Measurements from ENCODE around the gene SLC6A6.
"Not testable (repeated sequence)": the region's sequence is repeated elsewhere in the genome, so short reads cannot be mapped to it uniquely, and the experiment has no call there.

SLC6A6 gene

DNA sequence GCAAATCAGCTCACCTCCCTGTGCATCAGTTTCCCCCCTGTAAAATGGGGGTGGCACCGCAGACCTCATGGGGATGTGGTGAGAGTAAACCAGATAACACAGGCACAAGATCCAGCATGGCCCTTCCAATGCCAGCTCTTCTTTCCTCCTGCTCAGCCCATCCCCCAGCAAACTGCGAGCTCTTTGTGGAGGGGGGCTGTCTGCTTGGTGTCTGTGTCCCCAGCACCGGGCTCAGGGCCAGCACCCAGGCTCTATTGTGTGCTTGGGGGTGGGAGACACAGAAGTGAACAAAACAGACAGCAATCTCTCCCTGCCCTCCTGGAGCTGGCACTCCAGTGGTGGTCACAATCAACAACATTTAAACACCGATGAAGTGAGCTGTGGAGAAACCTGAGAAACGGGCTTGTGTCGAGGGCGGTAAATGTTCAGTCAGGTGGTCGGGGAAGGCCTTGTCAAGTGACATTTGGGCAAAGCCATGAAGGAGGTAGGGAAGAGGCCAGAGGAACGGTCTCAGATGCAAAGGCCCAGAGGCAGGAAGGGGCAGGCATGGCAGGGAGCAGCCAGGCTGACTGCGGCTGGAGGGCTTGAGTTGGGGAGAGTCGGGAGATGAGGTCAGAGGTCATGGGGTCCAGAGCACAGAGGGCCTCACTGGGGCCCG, 109.3 kb downstream of the SLC6A6 start:
- no peak for DNase-seq

- DNase-seq: no peak
Measured at GRCh38 chr3:14512281-14512941, 110.0 kb downstream of the SLC6A6 start.

DNA sequence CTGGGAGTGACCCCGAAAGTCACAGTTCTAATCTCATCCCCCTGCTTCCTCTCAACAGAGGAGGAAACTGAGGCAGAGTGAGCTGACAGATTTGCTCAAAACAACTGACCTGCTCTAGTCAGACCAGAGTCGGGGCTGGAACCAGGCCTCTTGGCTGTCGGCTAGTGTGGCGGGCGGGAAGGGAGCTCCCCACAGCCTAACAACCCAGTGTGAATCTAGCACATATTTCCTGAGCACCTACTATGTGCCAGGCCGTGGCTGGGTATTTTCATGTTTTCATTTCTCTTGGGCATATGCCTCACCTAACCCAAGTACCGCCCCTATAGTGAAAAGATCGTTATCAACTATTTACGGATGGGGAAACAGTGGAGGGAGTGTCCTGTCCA, 110.5 kb downstream of the SLC6A6 start:
- DNase-seq: no peak

- no peak for DNase-seq
Measured at GRCh38 chr3:14513566-14514322, 111.3 kb downstream of the SLC6A6 start.

DNA sequence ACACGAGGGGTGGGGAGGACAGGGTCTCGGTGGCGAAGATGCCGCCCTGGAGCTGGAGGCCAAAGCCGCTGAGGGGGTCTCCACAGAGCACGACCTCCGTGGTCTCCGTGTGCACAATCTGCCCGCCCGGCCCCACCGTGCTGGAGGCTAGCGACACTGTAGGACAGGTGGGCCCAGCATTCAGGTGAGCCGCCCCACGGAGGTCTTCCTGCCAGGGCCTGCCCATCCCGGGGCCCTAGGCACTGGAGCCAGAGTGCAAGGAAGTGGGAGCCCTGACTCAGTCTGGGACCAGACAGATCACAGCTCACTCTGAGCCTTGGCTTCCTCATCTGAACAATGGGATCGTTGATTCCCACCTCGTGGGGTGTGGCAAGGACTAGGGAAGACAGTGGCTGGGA, 111.9 kb downstream of the SLC6A6 start:
- DNase-seq: no peak

GRCh38 chr3:14515526-14515925, 113.1 kb downstream of the SLC6A6 start:
- not testable (repeated sequence) for DNase-seq

- DNase-seq: no peak
Measured at GRCh38 chr3:14516738-14517345, 114.4 kb downstream of the SLC6A6 start.

DNA sequence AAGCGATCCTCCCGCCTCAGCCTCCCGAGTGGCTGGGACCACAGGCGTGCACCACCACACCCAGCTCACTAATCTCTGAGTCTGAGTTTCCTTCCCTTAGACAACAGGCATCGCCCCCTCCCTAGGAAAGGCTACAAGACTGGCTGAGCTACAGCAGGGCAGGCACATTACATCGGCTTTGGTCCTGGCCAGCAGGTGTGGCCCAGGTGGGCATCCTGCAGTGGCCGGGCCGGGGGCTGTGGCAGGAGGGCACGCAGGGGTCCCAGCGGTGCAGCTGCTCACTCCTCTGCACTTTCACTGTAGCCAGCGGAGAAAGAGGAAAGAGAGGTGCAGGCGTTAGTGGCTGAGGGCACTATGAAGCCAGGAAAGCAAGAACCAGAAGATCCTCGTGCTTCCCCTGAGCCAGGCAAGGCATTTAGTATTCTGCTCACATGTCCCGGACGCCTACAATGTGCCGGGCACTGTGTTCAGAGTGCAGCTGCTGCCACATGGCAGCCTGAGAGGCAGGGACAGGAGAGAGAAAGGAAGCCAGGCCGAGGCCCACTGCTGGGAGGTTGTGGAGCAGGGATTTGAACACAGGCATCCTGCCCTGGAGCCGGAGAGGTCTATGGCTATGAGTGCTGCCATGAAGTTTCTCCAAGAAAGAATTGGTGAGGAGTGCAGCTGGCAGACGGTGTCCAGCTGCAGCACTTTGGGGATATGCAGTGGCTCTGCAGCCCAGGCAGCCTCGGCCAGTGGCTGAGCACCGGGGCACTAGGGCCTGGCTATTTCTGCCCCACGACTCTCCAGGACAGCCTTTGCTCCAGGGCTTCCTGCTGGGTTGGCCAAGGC, 115.4 kb downstream of the SLC6A6 start:
- no peak for DNase-seq

- DNase-seq: no peak
Measured at GRCh38 chr3:14518432-14518802, 116.0 kb downstream of the SLC6A6 start.

GRCh38 chr3:14518893-14519292, 116.5 kb downstream of the SLC6A6 start:
- DNase-seq: no peak

DNA sequence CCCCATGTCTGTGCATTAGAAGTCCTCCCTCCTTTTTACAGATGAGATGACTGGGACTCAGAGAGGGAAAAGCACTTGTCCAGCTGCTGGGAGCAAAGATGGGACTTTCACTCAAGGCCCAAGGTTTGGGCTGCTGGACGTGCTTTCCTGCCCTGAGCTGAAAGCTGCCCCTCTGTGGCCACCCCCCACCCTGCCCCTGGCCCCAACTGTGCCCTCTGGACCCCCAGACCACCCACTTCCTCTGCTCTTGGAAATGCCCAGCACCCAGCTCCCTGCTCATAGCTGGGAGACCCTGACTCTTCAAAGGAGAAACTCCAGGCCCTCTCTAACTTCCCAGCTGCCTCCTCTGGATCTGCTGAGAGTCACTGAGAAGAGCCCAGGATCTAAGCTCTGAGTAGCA, 117.0 kb downstream of the SLC6A6 start:
- no peak for DNase-seq

DNA sequence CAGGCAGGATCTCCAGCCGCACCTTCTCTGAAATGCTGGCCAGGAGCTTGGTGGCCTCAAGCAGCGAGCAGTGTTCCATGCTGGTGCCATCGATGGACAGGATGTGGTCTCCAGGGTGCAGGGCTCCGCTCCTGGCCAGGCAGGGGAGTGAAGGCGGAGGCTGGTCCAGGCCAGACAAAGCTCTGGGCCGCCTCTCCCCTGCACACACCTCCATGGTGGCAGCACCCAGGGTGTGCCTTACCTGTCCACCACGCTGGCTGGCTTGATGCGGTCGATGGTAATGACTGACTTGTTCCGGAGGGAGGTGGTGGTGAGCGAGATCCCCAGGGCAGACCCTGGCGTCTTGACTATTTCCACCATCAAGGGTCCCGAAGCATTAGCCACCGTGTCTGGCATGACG, 117.7 kb downstream of the SLC6A6 start:
- DNase-seq: no peak

DNA sequence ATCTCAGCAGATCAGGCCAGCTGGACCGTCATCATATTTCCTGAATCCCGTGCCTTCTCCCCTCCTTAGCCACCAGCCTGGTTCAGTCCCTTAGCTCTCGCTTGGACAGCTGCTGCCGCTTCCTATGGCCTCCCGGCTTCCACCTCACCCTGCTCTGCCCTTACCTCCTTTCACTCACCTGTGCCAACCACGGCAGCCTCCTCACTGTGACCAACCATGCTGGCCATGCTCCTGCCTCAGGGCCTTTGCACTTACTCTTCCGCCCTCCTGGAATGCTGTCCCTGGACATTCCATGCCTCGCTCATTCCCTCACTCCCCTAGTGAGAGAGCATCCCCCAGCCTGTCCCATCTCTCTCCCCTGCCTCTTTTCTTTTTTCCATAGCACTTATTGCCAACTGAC, 118.6 kb downstream of the SLC6A6 start:
- DNase-seq: no peak

DNA sequence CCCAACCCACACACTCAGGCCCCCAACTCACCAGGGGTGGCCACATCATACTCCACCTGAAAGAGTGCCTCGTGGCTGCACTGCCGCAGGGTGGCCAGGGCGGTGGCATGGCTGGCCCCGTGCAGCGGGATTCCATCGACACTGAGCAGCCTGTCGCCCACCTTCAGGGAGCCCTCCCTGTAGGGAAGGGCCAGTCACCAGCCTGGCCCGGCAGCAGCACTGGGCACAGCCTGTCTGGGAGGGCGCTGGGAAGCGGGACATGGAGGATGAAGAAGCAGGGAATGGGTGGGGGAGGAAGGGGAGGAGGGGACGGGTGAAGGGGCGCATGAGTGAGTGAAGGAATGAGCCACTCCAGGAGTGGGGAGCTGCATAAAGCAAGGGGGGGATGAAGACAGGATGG, 119.2 kb downstream of the SLC6A6 start:
- DNase-seq: no peak

GRCh38 chr3:14522129-14522691, 119.8 kb downstream of the SLC6A6 start:
- no peak for DNase-seq

DNA sequence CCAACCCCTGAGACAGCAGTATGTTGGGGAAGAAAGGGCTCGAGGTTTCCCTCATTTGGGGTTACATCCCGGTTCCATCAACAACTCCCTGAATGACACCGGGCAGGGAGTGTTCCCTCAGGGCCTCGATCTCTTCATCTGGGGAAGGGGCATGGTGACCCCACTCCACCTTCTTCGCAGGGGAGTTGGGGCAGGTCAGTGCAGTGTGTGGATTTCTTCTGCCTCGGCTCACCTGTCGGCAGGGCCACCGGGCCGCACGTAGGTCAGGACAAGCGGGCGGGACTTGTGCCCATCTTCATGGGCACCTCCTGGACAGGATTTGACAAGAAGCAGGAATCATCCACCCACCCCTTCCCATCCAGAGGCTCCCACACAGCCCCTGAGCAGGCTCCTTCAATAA, 120.4 kb downstream of the SLC6A6 start:
- DNase-seq: no peak

DNA sequence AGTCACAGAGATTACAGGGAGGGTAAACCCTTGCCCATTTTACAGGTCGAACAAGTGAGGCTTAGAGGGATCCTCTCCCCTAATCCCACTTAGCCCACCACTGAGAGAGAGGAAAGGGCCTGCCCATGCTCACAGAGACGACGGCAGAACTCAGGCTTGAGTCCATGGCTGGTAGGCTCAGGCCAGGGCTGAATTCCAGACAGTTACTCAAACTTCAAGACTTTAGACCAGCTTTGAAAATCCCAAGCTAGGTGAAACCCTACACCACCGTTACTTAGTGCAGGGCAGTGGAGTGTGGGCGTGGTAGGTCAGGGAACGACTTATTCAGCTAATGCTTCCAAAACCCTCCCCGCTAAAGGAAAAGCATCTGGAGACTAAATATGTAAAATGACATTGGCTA, 121.4 kb downstream of the SLC6A6 start:
- DNase-seq: no peak

- DNase-seq: no peak
Measured at GRCh38 chr3:14524311-14524711, 121.9 kb downstream of the SLC6A6 start.

- no peak for DNase-seq
Measured at GRCh38 chr3:14524920-14525660, 122.7 kb downstream of the SLC6A6 start.

DNA sequence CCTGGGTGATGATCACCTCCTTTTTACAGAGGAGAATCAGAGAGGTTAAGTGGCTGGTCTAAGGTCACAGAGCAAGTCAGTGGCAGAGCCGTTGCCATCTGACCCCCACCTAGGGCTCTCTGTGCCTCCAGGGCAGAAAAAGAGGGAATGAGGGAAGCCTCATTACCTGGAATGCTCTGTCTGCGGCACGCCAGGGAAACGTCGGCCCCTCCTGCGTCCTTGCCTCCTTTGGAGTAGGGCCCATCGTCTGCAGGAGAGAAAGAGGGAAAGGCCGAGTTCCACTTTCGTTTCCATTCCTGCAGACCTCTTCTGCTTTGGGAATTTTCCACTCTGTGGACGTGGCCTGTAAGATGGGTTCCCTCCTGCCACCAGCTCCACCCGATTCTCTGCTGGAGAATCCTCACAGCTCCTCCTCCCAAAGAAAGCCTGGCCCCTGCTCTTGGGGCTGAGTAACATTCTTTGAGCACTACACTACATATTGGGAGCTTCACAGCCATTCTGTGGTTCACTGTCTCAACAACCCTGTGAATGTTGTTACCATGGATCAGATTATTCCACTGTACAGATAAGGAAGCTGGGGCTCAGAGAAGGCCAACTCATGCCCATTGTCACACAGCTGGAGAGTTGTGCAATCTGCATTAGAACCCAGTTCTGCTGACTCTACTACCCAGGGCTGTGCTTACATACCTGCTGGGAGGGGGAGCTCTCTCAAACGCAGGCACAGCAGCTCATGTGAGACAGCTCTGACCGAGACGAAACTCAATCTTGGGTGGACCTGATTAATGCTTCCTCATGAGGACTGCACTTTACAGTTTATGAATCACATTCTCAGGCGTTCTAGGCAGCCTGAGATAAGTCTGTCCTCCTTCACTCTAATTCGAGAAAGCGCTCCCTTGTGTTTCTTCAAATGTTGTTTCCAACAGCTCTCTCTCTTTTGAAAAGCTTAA, 123.6 kb downstream of the SLC6A6 start:
- DNase-seq: no peak

- DNase-seq: no peak
Measured at GRCh38 chr3:14528081-14528480, 125.7 kb downstream of the SLC6A6 start.

Measured in amniotic stem cell (primary cell).